Measurements from ENCODE around the gene GRIP1.

- TF ChIP-seq POLR2A (IDR thresholded peaks at IDR 0.05; ENCODE audit: low read depth, low read length) (no peak), POLR2AphosphoS5 (IDR thresholded peaks at IDR 0.05; ENCODE audit: low read depth, low read length) (no peak), TAF1 (IDR thresholded peaks at IDR 0.05; ENCODE audit: low read depth, low read length) (no peak), SPI1 (IDR thresholded peaks at IDR 0.05; ENCODE audit: low read depth, low read length) (no peak), POU2F2 (IDR thresholded peaks at IDR 0.05; ENCODE audit: low read depth, low read length) (no peak)
These were observed 210.9 kb downstream of the GRIP1 start for GRCh38 chr12:66467932-66468331.

Data from GM12891 (cell line).